Measurements from ENCODE around the gene POLD2.

The POLD2 gene

GRCh38 chr7:44104860-44105771 is 18.2 kb downstream of the POLD2 start:
- no peak for TF ChIP-seq SUZ12 (IDR thresholded peaks at IDR 0.05; ENCODE audit: extremely low read depth, insufficient read depth, insufficient read length)
- no peak for TF ChIP-seq ZNF274 (IDR thresholded peaks at IDR 0.05; ENCODE audit: low read depth, low read length)
- TF ChIP-seq YY1 (IDR thresholded peaks at IDR 0.05; ENCODE audit: insufficient read depth, insufficient read length): no peak
- peaks cover 35% of the 10 kb centered on the region for H3K27me3 ChIP-seq (ENCODE audit: insufficient read depth, insufficient read length)
- H3K9ac ChIP-seq (ENCODE audit: insufficient read length, low read depth): peak overlapping the region; percentile 74
- no peak for DNase-seq (ENCODE audit: low read depth, low spot score)
- no peaks in the 10 kb centered on the region for H3K9me3 ChIP-seq (ENCODE audit: insufficient read depth, low read length)
- H3K36me3 ChIP-seq (ENCODE audit: insufficient read depth, insufficient read length, low read length): peaks cover 41% of the 10 kb centered on the region
- peak overlapping the region; percentile 49 for H3K4me3 ChIP-seq (ENCODE audit: insufficient read length, low read depth)
- H3K4me1 ChIP-seq (ENCODE audit: insufficient read depth, insufficient read length): peaks cover 27% of the 10 kb centered on the region

- no peak for TF ChIP-seq SUZ12 (IDR thresholded peaks at IDR 0.05; ENCODE audit: extremely low read depth, insufficient read depth, insufficient read length)
- TF ChIP-seq ZNF274 (IDR thresholded peaks at IDR 0.05; ENCODE audit: low read depth, low read length): no peak
- no peak for TF ChIP-seq YY1 (IDR thresholded peaks at IDR 0.05; ENCODE audit: insufficient read depth, insufficient read length)
- no peak for DNase-seq (ENCODE audit: low read depth, low spot score)
- Histone ChIP-seq H3K36me3 (ENCODE audit: insufficient read depth, insufficient read length, low read length) (peaks cover 32% of the 10 kb centered on the region), H3K4me3 (ENCODE audit: insufficient read length, low read depth) (peak within 1 kb of the TSS; percentile 49), H3K27me3 (ENCODE audit: insufficient read depth, insufficient read length) (peaks cover 35% of the 10 kb centered on the region), H3K9me3 (ENCODE audit: insufficient read depth, low read length) (no peaks in the 10 kb centered on the region), H3K9ac (ENCODE audit: insufficient read length, low read depth) (peak within 1 kb of the TSS; percentile 83), H3K4me1 (ENCODE audit: insufficient read depth, insufficient read length) (peaks cover 27% of the 10 kb centered on the region)
Observed at GRCh38 chr7:44103923-44104859, 19.2 kb downstream of the POLD2 start, which contains the start of gene AEBP1. Gene AEBP1, plus strand, starts transcription at chr7:44104345. Its CDS starts 321 bp downstream, at chr7:44104666.

DNA sequence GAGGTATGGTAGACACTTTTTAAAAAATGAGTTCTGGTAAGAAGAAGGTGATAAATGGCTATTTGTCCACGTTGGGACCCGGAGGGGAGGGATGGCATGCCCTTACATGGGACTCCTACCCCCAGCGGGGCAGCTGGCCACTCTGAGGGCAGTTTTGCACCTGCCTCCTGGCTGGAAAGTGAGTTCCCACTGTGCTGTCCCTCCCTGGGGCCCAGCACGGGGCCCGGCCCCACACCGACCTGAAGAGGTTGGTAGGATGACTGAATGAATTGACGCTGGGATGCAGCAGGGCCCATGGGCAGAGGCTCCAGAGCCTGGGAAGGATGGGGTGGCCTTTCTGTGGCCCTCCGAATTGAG is 19.8 kb downstream of the POLD2 start:
- Histone ChIP-seq H3K9ac (ENCODE audit: insufficient read length, low read depth) (peak overlapping the region; percentile 57), H3K9me3 (ENCODE audit: insufficient read depth, low read length) (no peaks in the 10 kb centered on the region), H3K36me3 (ENCODE audit: insufficient read depth, insufficient read length, low read length) (peaks cover 26% of the 10 kb centered on the region), H3K27me3 (ENCODE audit: insufficient read depth, insufficient read length) (peaks cover 35% of the 10 kb centered on the region), H3K4me1 (ENCODE audit: insufficient read depth, insufficient read length) (peaks cover 27% of the 10 kb centered on the region), H3K4me3 (ENCODE audit: insufficient read length, low read depth) (peak overlapping the region; percentile 25)
- DNase-seq (ENCODE audit: low read depth, low spot score): no peak
- TF ChIP-seq YY1 (IDR thresholded peaks at IDR 0.05; ENCODE audit: insufficient read depth, insufficient read length) (no peak), ZNF274 (IDR thresholded peaks at IDR 0.05; ENCODE audit: low read depth, low read length) (no peak), SUZ12 (IDR thresholded peaks at IDR 0.05; ENCODE audit: extremely low read depth, insufficient read depth, insufficient read length) (no peak)

GRCh38 chr7:44102846-44103565 is 20.3 kb downstream of the POLD2 start:
- Histone ChIP-seq H3K4me3 (ENCODE audit: insufficient read length, low read depth) (no peak overlapping the region), H3K9ac (ENCODE audit: insufficient read length, low read depth) (no peak overlapping the region), H3K27me3 (ENCODE audit: insufficient read depth, insufficient read length) (peaks cover 35% of the 10 kb centered on the region), H3K4me1 (ENCODE audit: insufficient read depth, insufficient read length) (peaks cover 27% of the 10 kb centered on the region), H3K36me3 (ENCODE audit: insufficient read depth, insufficient read length, low read length) (peaks cover 21% of the 10 kb centered on the region), H3K9me3 (ENCODE audit: insufficient read depth, low read length) (no peaks in the 10 kb centered on the region)
- DNase-seq (ENCODE audit: low read depth, low spot score): no peak
- TF ChIP-seq ZNF274 (IDR thresholded peaks at IDR 0.05; ENCODE audit: low read depth, low read length) (no peak), SUZ12 (IDR thresholded peaks at IDR 0.05; ENCODE audit: extremely low read depth, insufficient read depth, insufficient read length) (no peak), YY1 (IDR thresholded peaks at IDR 0.05; ENCODE audit: insufficient read depth, insufficient read length) (no peak)

DNA sequence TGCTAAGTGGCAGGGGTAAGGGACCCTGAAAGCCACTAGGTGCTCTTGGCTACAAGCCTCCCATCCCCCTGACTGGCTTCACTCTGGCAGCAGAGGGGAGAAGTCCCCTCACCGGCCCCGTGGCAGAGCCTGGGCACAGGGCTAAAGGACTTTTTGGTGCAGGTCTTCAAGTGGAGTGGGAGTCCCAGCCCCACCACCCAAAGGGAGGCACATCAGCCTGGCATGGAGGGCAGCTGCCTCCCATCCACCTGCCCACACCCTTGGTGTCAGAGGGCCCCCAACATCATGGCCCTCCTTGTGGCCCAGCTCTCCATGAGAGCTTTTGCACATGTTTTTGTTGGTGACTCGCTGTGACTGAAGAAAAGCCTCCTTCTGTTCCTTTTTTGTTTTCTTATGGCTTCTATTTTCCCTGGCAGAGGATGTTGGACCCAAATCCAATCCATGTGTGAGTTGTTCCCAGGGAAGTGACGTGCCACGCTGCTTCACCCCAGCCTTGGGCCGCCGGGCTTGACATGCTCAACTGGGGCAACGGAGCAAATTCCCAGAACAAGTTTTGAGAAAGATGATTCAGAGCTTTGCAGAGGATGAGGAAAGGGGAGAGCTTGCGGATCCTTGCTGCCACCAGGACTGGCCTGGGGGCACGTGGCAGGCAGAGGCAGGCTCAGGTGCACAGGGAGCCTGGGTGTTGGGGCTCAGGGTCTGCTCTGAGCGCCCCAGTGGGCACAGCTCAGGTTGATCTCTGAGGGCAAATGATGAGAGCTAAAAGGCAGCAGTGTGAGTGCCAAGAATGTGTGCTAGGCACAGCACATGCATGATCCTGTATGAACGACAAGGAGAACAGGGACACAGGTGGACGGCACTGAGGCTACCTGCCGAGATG is 21.1 kb downstream of the POLD2 start:
- TF ChIP-seq SUZ12 (IDR thresholded peaks at IDR 0.05; ENCODE audit: extremely low read depth, insufficient read depth, insufficient read length) (no peak), ZNF274 (IDR thresholded peaks at IDR 0.05; ENCODE audit: low read depth, low read length) (no peak), YY1 (IDR thresholded peaks at IDR 0.05; ENCODE audit: insufficient read depth, insufficient read length) (no peak)
- DNase-seq (ENCODE audit: low read depth, low spot score): no peak
- no peak overlapping the region for H3K9ac ChIP-seq (ENCODE audit: insufficient read length, low read depth)
- H3K36me3 ChIP-seq (ENCODE audit: insufficient read depth, insufficient read length, low read length): peaks cover 13% of the 10 kb centered on the region
- H3K9me3 ChIP-seq (ENCODE audit: insufficient read depth, low read length): no peaks in the 10 kb centered on the region
- H3K27me3 ChIP-seq (ENCODE audit: insufficient read depth, insufficient read length): peaks cover 35% of the 10 kb centered on the region
- H3K4me1 ChIP-seq (ENCODE audit: insufficient read depth, insufficient read length): peaks cover 27% of the 10 kb centered on the region
- H3K4me3 ChIP-seq (ENCODE audit: insufficient read length, low read depth): no peak overlapping the region

All from NT2/D1 (cell line).